Neural progenitor cell (in vitro differentiated cells): ENCODE measurements around the gene SEPTIN8. TPM values are rescaled to one million over a fixed set of nuclear protein-coding genes. Genes with fewer than 3 reads are reported as not detected.

Experiments
- DNase-seq: peaks from one replicate; pipeline ENCODE4 v3.0.0-alpha.2; 2016; ENCODE audit warnings: low spot score
- H2AFZ ChIP-seq: fragments of 200-600 bp; sonication (generic); replicated peaks from 2 replicates; pipeline ENCODE4 v1.6.1; 2016; ENCODE audit warnings: antibody characterized with exemption
- H3F3A ChIP-seq: fragments of 200-600 bp; sonication (generic); 2 replicates; pipeline ENCODE4 v1.6.1; 2016; ENCODE audit warnings: antibody characterized with exemption, low read depth
- H3K27ac ChIP-seq: fragments of 200-600 bp; sonication (generic); 2 replicates; pipeline ENCODE4 v1.5.1; 2016; ENCODE audit warnings: mild to moderate bottlenecking
- H3K27me3 ChIP-seq: fragments of 200-600 bp; sonication (generic); 2 replicates; pipeline ENCODE4 v1.6.1; 2016; ENCODE audit warnings: mild to moderate bottlenecking, moderate library complexity
- H3K36me3 ChIP-seq: fragments of 200-600 bp; sonication (generic); 2 replicates; pipeline ENCODE4 v1.5.1; 2016
- H3K4me1 ChIP-seq: fragments of 200-600 bp; sonication (generic); 2 replicates; pipeline ENCODE4 v1.6.1; 2016; ENCODE audit warnings: mixed run types
- H3K4me2 ChIP-seq: fragments of 200-600 bp; sonication (generic); 2 replicates; pipeline ENCODE4 v1.6.1; 2016
- H3K4me3 ChIP-seq: fragments of 200-600 bp; sonication (generic); 2 replicates; pipeline ENCODE4 v1.5.1; 2016
- H3K79me2 ChIP-seq: fragments of 200-600 bp; sonication (generic); 2 replicates; pipeline ENCODE4 v1.6.1; 2016; ENCODE audit warnings: low read depth
- H3K9ac ChIP-seq: fragments of 200-600 bp; sonication (generic); 2 replicates; pipeline ENCODE4 v1.6.1; 2016
- H3K9me3 ChIP-seq: fragments of 200-600 bp; sonication (generic); 2 replicates; pipeline ENCODE4 v1.5.1; 2016; ENCODE audit warnings: low read depth
- H4K20me1 ChIP-seq: fragments of 200-600 bp; sonication (generic); 2 replicates; pipeline ENCODE4 v1.6.1; 2016; ENCODE audit warnings: low read depth
- H3K27ac Mint-ChIP-seq: 3 replicates; pipeline ENCODE4 v1.8.0; 2021; ENCODE audit warnings: mixed read lengths
- H3K27me3 Mint-ChIP-seq: 2 replicates; pipeline ENCODE4 v1.8.0; 2022; ENCODE audit warnings: low read depth, mild to moderate bottlenecking, inconsistent platforms, moderate library complexity, mixed read lengths; ENCODE audit not compliant: insufficient read depth
- H3K36me3 Mint-ChIP-seq: 3 replicates; pipeline ENCODE4 v1.8.0; 2021; ENCODE audit warnings: mixed read lengths
- H3K4me1 Mint-ChIP-seq: 3 replicates; pipeline ENCODE4 v1.8.0; 2021; ENCODE audit warnings: mixed read lengths
- H3K4me3 Mint-ChIP-seq: 3 replicates; pipeline ENCODE4 v1.8.0; 2021; ENCODE audit warnings: mild to moderate bottlenecking, moderate library complexity, mixed read lengths
- H3K9me3 Mint-ChIP-seq: 3 replicates; pipeline ENCODE4 v1.8.0; 2020; ENCODE audit warnings: mixed read lengths
- EZH2 ChIP-seq: fragments of 200-600 bp; sonication (generic); IDR thresholded peaks from 2 replicates; pipeline ENCODE4 v1.6.1; 2017; ENCODE audit warnings: antibody characterized with exemption, mild to moderate bottlenecking, moderate library complexity
- EZH2phosphoT487 ChIP-seq: fragments of 200-600 bp; sonication (generic); IDR thresholded peaks from 2 replicates; pipeline ENCODE4 v1.6.1; 2017; ENCODE audit warnings: antibody characterized with exemption
- total RNA-seq: library from RNA; depleted of rRNA; stranded (reverse); fragments of >200 nt; gene quantifications from 2 replicates; pipeline ENCODE4 v1.2.3, GENCODE V29; 2015; ENCODE audit warnings: low replicate concordance
- TF ChIP-seq, protein P1 (sequence below): fragments of 200-600 bp; sonication (generic); IDR thresholded peaks from 2 replicates; pipeline ENCODE4 v1.5.1; 2017; ENCODE audit warnings: antibody characterized with exemption, mild to moderate bottlenecking

SEPTIN8 gene
- total RNA-seq, 1 donor from 2014 or later = 39.9 TPM

DNA sequence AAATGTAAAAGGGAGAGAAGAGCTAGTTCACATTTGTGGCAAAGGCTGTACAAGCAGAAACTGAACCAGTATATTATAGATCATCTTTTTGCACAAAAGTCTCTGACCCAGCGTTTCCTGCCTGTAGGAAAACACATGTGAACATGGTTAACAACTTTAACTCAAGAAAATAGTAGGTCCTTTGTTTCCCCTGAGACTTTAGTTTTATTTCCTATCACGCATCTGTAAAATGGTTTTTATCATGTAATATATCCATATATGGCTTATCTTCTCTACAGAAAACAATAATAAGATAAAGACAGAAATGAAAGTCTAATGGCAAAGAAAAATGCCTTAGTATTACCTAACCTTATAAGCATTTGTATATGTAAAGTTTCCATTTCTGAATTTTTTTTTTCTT, 42.4 kb downstream of the SEPTIN8 start:
- H3K4me2 ChIP-seq = no peak overlapping the region
- no peak overlapping the region for H3K4me3 Mint-ChIP-seq
- H3K9ac ChIP-seq = no peak overlapping the region
- H3K9me3 Mint-ChIP-seq = no peaks in the 10 kb centered on the region
- no peak overlapping the region for H3K27ac ChIP-seq
- peaks cover 23% of the 10 kb centered on the region for H3K4me1 Mint-ChIP-seq
- no peaks in the 10 kb centered on the region for H3K36me3 ChIP-seq
- peaks cover 6% of the 10 kb centered on the region for H3F3A ChIP-seq
- no peak for TF ChIP-seq EZH2phosphoT487
- no peak for TF ChIP-seq EZH2
- TF ChIP-seq, protein P1, sequence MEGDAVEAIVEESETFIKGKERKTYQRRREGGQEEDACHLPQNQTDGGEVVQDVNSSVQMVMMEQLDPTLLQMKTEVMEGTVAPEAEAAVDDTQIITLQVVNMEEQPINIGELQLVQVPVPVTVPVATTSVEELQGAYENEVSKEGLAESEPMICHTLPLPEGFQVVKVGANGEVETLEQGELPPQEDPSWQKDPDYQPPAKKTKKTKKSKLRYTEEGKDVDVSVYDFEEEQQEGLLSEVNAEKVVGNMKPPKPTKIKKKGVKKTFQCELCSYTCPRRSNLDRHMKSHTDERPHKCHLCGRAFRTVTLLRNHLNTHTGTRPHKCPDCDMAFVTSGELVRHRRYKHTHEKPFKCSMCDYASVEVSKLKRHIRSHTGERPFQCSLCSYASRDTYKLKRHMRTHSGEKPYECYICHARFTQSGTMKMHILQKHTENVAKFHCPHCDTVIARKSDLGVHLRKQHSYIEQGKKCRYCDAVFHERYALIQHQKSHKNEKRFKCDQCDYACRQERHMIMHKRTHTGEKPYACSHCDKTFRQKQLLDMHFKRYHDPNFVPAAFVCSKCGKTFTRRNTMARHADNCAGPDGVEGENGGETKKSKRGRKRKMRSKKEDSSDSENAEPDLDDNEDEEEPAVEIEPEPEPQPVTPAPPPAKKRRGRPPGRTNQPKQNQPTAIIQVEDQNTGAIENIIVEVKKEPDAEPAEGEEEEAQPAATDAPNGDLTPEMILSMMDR = no peak
- peaks cover 8% of the 10 kb centered on the region for H3K27me3 Mint-ChIP-seq
- peaks cover 21% of the 10 kb centered on the region for H3K79me2 ChIP-seq
- H4K20me1 ChIP-seq = peaks cover 19% of the 10 kb centered on the region
- no peak overlapping the region for H3K4me3 ChIP-seq
- peaks cover 1% of the 10 kb centered on the region for H3K36me3 Mint-ChIP-seq
- DNase-seq = no peak
- H3K9me3 ChIP-seq = no peaks in the 10 kb centered on the region
- H3K27ac Mint-ChIP-seq = no peak overlapping the region
- peaks cover 7% of the 10 kb centered on the region for H3K27me3 ChIP-seq
- H3K4me1 ChIP-seq = no peaks in the 10 kb centered on the region
- H2AFZ ChIP-seq = no peak overlapping the region

GRCh38 chr5:132733499-132734148, 43.4 kb downstream of the SEPTIN8 start:
- Histone ChIP-seq H3K79me2 (peaks cover 21% of the 10 kb centered on the region), H3K9ac (no peak overlapping the region), H3K9me3 (no peaks in the 10 kb centered on the region), H3F3A (peaks cover 6% of the 10 kb centered on the region), H3K27ac (no peak overlapping the region), H3K36me3 (no peaks in the 10 kb centered on the region), H3K4me3 (no peak overlapping the region), H3K27me3 (peaks cover 6% of the 10 kb centered on the region), H3K4me1 (no peaks in the 10 kb centered on the region), H3K4me2 (no peak overlapping the region), H4K20me1 (peaks cover 19% of the 10 kb centered on the region), H2AFZ (no peak overlapping the region)
- H3K27ac Mint-ChIP-seq = no peak overlapping the region
- DNase-seq = no peak
- peaks cover 5% of the 10 kb centered on the region for H3K27me3 Mint-ChIP-seq
- no peaks in the 10 kb centered on the region for H3K9me3 Mint-ChIP-seq
- peaks cover 1% of the 10 kb centered on the region for H3K36me3 Mint-ChIP-seq
- TF ChIP-seq EZH2 = no peak
- TF ChIP-seq, protein P1 = no peak
- TF ChIP-seq EZH2phosphoT487 = no peak
- H3K4me3 Mint-ChIP-seq = no peak overlapping the region
- peaks cover 23% of the 10 kb centered on the region for H3K4me1 Mint-ChIP-seq

DNA sequence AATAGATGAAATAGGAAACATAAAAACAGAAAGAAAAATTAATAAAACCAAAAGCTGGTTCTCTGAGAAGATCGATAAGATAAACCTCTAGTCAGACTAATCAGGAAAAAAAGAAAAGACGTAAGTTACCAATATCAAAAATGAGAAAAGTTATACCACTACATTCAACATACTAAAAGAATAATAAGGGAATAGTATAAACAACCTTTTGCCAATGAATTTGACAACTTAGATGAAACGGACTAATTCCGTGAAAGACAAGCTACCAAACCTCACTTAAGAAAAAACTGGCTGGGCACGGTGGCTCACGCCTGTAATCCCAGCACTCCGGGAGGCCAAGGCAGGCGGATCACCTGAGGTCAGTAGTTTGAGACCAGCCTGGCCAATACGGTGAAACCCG, 47.1 kb downstream of the SEPTIN8 start:
- H3K4me2 ChIP-seq = no peak overlapping the region
- Mint-ChIP-seq H3K27ac (no peak overlapping the region), H3K4me3 (no peak overlapping the region), H3K27me3 (no peaks in the 10 kb centered on the region), H3K36me3 (peaks cover 5% of the 10 kb centered on the region), H3K9me3 (no peaks in the 10 kb centered on the region), H3K4me1 (no peaks in the 10 kb centered on the region)
- no peak for DNase-seq
- H3K9ac ChIP-seq = no peak overlapping the region
- no peak overlapping the region for H3K4me3 ChIP-seq
- H3K36me3 ChIP-seq = peaks cover 13% of the 10 kb centered on the region
- TF ChIP-seq EZH2phosphoT487 = no peak
- TF ChIP-seq, protein P1 = no peak
- TF ChIP-seq EZH2 = no peak
- H3K79me2 ChIP-seq = peaks cover 3% of the 10 kb centered on the region
- no peak overlapping the region for H2AFZ ChIP-seq
- no peaks in the 10 kb centered on the region for H3K9me3 ChIP-seq
- no peaks in the 10 kb centered on the region for H3K27me3 ChIP-seq
- H3F3A ChIP-seq = no peaks in the 10 kb centered on the region
- no peaks in the 10 kb centered on the region for H3K4me1 ChIP-seq
- H3K27ac ChIP-seq = no peak overlapping the region
- H4K20me1 ChIP-seq = no peaks in the 10 kb centered on the region
